HCEC 1CT (cell line): Measurements from ENCODE around the gene BBC3.
A peak's percentile ranks its signal among the peaks of the same experiment; 100 is the strongest.
"Not testable (repeated sequence)": the region's sequence is repeated elsewhere in the genome, so short reads cannot be mapped to it uniquely, and the experiment has no call there.

Experiments used
- DNase-seq: peaks from one replicate; pipeline ENCODE4 v3.0.0-alpha.2; 2017

The BBC3 gene

DNA sequence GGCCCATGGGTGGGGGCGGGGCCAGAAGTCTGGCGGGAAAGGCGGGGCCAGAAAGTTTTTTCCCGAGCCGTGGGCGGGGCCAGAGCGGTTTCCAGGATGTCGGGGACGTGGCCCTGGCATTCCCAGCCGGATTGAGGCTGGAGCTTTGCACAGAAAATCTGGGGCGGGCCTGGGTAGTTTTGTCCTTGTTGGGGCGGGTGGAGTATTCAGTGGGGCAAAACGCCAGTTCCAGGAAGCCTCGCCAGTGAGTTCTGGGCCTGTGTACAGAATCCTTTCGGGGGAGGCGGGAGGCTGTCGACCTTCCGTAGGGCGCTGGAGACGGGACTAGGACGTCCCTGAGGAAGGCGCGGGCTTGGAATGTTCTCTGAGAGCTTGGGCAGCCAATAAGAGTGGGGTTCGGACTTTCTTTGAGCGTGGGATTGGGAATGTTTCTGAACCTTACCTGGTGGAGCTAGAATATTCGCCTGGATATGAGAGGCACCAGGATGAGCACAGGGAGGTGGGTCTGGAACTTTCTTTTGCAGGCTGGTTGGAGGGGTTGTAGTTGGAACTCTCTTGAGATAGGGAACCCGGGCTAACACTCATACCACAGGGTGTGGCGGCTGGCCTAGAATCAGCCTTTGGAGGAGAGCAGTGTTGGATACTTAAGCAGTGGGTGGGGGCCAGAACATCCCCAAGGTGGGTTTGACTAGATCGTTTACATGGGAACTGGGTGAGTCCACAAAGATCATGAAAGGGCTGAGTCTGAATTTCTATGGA is 26.6 kb upstream of the BBC3 start:
- DNase-seq, result no peak

DNA sequence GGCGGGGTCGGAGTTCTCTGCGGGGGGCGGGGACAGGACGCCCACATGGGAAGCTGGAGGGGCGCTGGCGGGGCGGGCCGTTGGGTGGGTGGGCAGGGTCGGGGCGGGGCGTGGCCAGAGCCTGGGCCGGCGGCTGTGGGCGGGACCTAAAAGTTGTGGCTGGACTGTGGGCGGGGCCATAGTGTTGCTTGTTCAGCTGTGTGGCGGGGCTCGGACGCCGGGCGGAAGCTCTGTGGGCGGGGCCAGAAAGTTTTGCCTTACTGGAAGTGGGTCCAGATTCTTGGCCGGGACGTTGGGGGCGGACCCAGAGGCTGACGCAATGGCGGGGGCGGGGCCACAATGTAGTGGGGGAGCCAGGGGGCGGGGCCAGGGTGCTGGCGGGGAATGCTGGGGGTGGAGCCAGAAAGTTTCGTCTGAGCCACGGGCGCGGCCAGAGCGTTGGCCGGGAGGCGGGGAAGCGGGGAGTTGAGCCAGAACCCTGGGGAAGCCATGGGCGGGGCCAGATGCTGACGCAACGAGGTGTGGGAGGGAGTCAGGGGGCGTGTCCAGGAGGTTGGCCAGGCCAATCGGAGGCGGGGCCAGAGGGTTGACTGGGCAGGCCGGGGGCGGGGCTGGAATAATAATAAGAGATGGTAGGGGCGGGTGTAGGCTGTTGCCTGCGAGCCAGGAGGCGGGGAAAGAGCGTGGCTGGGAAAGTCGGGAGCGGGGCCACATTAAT is 25.9 kb upstream of the BBC3 start:
- peak; percentile 99 for DNase-seq

DNA sequence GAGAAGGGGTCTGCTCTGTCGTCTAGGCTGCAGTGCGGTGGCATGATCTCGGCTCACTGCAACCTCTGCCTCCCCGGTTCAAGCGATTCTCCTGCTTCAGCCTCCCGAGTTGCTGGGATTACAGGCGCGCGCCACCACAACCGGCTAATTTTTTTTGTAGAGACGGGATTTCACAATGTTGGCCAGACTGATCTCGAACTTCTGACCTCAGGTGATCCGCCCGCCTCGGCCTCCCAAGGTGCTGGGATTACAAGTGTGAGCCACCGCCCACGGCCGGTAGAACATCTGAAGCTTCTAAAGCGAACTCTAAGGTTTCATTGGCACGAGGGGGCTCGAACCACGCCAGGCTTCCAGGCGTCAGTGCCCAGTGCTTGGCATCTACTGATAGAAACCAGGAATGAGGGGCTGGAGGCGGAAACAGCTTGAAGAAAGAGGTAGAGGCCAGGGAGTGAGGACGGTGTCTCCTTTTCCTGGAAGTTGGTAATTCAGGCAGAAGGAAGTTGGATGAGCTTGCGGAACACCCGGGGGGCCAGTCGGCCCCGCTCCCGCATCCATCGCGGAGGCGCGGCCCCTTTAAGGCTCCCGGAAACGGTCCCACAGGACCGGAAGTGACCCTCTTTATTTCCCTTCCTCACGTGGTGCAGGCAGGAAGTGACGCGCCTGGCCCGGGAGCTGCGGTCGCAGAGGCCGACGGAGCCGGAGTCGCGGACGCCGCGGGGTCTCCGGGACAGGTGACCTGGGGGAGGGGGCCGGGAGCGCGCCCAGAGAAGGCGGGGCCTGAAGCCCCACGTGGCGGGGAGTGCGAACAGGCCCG is 25.1 kb upstream of the BBC3 start, which contains the start of gene CCDC9:
CCDC9 (plus strand) TSS at position 647 of the 814 bp plus-strand sequence. CDS start 1,876 bp downstream, outside the sequence.
- peak; percentile 93 for DNase-seq

DNA sequence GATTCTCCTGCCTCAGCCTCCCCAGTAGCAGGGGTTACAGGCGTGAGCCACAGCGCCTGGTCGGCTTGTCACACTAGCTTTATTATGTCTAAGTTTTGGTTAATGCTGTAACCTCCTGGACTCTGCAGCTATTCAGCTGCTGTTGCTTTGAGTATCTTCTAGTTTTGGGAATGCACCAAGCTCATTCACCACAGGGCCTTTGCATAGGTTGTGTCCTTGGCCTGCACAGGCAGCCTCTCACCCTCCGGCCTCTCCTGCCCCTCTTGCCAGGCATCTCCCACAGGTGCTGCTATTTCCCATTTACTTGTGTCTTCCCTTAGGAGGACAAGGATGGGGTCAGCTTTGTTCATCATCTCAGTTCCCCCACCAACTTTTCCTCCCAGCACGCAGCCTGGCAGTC is 23.0 kb upstream of the BBC3 start:
- DNase-seq, result no peak

DNA sequence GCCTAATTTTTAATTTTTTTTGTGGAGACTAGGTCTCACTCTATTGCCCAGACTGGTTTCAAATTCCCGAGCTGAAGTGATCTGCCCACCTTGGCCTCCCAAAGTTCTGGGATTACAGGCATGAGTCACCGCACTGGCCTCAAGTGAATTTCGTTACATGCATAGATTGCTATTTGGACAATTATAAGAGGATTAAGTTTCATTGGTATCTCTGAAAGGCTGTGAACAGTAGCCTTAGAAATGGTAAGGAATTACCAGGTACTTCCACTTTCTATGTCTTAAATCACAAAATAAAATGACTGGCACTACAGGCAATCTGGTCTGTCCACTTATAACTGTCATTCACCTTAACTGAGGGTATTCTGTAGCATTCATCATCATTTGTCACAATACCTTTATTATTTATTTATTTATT is 22.5 kb upstream of the BBC3 start:
- peak; percentile 83 for DNase-seq

DNA sequence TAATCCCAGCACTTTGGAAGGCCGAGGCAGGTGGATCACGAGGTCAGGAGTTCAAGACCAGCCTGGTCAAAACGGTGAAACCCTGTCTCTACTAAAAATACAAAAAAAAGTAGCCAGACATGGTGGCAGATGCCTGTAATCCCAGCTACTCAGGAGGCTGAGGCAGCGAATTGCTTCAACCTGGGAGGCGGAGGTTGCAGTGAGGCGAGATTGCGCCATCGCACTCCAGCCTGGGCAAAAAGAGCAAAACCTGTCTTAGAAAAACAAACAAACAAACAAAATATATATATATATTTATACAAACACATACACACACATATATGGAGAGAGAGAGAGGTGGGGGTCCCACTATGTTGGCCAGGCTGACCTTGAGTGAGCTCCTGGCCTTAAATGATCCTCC is 22.0 kb upstream of the BBC3 start:
- DNase-seq, result not testable (repeated sequence)

DNA sequence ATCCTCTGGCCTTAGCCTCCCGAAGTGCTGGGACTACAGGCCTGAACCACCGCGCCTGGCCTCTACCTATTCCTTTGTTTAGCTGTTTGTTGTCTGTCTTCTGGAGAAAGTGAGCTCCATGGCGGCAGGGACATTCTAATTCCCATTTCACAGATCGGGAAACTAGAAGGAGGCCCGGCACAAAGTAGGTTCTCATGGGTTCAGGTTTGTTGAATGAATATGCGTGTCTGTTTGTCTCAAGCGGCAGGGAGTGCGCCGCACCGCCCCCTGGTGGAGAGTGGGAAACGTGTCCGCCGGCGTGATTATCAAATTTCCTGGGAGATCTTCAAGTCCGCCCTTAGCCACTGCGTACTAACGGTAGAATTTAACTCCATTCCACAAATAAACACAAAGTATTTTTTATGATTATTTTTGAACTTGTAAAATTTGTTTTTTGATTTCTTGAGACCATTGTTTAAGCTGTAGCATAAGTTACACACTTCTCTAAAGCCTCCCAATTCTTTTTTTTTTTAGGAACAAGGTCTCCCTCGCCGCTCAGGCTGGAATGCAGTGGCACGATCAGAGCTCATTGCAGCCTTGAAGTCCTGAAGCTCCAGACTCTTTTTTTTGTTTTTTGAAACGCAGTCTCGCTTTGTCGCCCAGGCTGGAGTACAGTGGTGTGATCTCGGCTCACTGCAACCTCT is 16.4 kb upstream of the BBC3 start:
- peak; percentile 60 for DNase-seq

DNA sequence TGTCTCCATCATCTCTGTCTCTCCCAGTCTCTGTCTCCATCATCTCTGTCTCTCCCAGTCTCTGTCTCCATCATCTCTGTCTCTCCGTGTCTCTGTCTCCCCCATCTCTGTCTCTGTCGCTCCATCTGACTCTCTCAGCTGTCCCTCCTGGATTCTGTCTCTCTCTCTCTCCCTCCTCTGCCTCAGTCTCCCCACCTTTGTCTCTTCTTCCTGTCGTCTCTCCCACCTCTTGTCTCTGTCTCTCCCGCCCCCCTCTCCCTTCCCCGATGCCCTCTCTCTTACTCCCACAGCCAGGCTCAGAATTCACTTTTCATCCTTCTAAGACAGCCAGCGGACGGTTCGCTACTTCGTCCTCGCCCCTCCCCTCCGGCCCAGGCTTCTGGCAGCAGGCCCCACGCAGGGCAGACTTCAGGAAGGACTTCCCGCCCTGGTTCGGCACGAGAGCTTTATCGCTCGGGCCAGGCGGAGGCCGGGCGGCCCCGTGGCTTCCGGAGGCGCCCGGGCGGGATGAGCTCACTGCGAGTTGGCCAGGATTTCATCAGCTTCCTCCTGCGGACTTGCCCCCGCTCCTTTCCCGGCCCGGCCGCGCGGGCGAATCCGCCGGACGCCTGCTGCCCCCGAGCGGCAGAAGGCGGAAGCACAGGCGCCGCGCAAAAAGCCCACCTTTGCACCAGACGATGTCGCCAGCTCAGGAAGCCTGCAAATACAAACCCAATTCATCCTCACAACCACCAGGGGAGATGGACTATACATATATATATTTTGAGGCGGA is 13.0 kb upstream of the BBC3 start:
- peak; percentile 98 for DNase-seq

DNA sequence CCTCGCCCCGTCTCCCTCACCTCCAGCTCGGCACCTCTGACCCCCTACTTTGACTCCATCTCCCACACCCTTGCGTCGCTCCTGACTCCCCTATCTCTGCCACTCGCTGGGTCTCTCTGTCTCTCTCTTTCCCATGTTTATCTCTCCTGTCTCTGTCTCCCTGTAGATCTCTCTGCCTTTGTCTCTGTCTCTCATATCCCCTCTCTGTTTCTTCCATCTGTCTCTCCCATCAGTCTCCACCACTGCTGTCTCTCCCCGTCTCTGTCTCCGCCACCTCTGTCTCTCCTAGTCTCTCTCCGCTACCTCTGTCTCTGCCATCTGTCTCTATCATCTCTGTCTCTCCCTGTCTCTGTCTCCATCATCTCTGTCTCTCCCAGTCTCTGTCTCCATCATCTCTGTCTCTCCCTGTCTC is 12.4 kb upstream of the BBC3 start:
- no peak for DNase-seq

DNA sequence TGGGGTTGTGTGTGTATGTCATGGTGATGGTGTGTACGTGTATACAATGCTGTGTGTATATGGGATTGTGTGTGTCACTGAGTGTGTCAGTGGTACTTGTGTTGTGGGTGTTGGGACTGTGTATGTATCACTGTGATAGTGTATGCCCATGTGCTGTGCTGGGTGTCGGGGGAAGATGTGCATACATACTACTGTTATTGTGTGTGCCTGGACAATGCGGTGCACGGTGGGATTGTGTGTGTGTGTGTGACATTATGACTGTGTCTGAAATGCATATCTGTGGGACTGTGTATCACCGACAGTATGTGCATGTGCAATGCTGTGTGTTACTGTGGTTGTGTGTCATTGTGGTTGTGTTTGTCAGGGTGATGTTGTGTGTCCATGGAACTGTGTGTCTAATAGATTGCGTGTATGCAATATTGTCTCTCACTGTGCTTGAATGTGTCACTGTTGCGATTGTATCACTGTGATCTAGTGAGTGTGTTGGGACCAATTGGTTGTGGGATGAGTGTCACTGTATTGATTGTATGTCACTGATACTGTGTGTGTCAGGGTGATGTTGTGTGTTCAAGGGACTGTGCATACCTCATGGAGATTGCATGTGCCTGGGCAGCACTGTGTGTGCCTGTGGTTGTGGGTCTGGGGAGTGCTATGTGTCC is 11.0 kb upstream of the BBC3 start:
- DNase-seq, result no peak

DNA sequence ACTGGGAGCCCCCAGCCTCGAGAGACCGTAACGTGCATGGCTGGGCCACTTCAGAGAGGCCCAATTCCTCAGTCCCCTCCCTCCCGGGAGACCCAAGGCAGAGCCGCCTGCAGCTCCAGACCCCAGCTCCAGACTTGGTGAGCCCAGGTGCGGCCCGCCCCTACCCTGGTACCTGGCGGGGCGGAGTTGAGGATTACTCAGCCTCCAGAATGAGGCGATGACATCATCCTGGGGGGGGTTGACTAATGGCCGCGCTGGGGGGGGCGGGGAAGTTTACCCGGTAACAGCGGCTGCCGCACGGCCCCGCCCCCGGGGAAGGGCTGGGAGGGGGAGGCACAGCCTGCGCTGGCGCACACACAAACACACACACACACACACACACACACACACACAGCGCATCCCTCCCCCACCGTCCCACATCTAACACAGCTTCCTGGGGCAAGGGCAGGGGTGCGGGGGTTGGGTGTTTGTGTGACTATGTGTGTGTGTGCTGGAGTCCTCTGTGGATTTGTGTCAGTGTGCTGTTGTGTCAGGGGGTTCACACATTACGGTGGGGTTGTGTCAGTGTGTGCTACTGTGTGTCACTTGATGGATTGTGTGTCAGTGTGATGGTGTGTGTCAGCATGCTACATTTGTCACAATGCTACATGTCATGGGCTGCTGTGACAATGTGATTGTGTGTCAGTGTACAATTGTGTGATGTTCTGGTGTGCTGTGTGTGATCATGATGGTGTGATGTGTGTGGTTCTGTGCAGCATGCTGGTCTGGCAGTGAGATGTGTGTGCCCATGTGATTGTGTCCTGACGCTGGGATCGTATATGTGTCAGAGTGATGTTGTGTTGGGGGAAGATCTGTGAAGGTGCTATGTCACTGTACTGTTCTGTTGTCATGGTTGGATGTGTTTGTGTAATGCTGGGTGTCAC is 10.3 kb upstream of the BBC3 start:
- peak; percentile 61 for DNase-seq

DNA sequence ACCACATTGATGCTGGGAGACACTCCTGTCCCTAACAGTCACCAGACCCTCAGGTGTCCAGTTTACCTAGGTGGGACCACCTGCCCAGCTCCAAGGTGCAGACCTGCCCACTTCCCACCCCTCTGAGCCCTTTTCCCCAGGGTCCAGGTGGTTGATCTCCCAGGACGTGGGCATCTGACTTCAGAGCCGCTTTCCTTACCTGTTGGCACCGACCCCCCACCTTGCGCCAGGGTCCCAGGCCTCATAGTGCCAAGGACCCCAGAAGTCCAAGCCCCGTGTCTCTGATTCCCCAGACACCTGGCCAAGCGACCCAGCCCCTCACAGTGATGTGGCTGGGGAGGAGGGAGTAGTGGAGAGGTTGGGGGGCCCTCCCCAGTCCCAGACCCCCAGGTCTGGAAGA is 9.6 kb upstream of the BBC3 start:
- DNase-seq, result no peak

DNA sequence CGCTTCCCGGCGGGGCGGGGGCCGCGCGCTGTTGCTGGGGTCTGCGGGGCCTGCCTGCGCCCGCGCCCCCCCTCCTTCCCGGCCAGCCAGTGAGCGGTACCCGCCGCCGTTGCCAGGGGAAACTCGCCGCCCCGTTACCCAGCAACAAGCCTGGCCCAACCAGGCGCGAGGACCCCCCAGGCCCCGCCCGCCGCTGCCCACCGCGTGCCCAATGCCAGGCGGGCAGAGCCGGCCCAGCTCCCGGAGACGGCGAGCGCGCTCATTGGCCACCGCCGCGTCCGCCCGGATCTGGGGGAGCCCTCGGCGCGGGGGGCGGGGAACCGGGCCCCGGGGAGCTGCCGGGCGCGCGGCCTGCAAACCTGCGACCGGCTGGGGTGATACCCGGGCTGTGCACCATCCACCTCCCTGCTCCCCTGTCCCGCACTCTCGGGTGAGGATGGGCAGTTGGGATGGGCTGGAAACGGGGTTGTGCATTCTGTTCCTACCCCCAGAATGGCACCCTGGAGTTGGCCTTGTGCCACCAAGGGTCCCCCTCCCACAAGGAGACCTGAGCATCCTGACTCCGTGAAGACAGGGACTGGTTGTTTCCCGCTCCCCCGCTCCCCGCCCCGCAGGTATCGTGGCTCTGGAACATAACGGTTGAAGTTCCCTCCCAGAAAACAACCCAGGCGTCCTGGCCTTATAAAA is 8.8 kb upstream of the BBC3 start:
- no peak for DNase-seq

DNA sequence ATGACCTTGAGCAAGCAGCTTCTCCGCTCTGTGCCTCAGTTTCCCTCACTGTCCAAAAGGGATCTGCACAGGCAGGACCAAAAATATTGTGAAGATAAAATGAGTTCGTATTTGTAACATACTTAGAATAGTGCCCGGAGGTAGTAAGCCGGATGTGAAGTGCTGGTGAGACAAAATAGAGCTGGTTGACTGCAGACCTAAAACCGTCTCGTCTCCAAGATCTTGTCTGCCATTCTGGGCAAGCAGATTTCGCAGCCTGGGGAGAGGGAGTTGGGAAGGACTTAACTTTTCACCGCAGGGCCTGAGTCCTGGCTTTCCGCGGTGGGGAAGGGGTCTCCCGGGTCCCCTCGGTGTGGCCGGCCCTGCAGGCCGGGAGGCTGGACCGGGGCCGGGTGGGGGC is 8.2 kb upstream of the BBC3 start:
- peak; percentile 15 for DNase-seq

DNA sequence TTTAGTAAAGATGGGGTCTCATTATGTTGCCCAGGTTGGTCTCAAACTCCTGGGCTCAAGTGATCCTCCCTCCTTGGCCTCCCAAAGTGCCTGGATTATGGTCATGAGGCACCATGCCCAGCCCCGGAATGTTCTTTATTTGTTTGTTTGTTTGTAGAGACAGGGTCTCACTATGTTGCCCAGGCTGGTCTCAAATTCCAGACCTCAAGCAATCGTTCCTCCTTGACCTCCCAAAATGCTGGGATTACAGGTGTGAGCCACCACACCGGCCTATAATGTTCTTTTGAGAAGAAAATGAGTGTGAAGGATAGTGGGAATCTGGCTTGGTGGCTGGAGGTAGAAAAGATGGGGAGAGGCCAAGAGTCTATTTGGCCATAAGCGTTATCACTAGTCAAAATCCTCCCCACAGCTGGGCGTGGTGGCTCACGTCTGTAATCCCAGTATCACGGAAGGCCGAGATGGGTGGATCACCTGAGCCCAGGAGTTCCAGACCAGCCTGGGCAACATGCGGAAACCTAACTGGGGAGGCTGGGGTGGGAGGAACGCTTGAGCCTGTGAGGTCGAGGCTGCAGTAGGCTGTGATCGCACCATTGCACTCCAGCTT is 5.2 kb upstream of the BBC3 start:
- DNase-seq, result no peak

DNA sequence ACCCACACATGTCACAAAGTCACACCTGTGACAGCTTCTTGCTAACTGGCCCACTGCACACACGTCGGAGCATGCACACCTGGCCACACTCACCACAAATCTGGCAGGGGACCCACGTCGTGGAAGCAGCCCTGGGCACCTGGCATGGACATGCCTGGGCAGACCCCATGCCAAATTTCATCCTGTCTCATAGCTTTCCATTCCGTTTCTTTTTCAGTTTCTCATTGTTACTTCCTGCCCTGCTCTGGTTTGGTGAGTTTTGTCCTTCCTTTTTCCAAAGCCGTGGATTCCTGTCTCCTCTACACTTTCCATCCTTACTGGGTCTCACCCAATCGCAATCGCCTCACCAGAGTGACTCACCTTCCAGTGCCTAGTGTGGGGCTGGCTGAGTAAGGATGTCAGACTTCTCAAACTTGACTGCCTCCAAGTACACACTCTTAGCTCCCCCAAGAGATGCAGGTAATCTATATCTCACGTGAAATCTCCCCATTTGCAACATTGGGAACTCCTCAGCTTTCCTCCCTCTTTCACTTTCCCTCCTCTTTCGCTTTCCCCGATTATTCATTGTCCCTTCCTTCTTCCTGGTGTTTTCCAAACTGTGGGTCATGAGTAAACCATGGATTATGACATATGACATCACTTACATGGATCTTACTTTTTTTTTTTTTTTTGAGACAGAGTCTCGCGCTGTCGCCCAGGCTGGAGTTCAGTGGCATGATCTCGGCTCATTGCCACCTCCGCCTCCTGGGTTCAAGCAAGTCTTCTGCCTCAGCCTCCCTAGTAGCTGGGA is 1.6 kb upstream of the BBC3 start:
- peak; percentile 78 for DNase-seq

DNA sequence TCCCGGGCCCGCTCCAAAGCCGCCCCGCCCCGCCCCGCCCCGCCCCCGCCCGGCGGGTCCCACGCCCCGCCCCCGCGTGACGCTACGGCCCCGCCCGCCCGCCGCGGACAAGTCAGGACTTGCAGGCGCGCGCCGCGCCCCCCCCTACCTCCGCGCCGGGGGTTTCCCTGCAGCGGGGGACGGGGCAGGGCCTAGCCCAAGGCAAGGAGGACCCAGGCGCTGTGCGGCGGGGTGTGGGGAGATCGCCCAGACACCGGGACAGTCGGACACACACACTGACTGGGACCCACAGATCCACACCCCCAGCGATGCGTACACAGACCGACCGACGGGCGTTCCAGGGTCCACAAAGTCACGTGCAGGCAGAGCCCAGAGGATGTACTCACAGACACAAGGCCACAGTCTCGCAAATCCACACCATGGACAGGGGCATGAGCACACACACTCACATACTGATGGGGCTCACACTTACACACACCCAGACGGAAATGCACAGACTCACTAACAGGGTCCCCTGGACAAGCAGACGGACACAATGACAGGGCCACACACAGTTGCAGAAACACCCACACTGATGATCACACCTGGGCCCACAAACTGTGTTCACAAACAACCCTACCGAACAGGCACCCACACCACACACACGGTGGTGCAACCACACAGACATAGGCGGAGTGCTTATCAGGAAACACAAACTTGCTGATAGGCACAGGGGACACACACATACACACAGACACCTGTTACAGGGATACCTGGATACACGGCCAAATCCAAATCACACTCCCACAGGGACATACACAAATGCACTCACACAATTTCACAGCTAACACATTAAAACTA is 436 bp upstream of the BBC3 start:
- DNase-seq, result peak; percentile 76
